ENCODE data around the gene MEIOB.
"Not testable (repeated sequence)": the region's sequence is repeated elsewhere in the genome, so short reads cannot be mapped to it uniquely, and the experiment has no call there.

MEIOB gene

GRCh38 chr16:1807626-1808025, 64.3 kb downstream of the MEIOB start:
- DNase-seq: no peak

GRCh38 chr16:1800701-1801100, 71.3 kb downstream of the MEIOB start:
- DNase-seq: no peak

DNA sequence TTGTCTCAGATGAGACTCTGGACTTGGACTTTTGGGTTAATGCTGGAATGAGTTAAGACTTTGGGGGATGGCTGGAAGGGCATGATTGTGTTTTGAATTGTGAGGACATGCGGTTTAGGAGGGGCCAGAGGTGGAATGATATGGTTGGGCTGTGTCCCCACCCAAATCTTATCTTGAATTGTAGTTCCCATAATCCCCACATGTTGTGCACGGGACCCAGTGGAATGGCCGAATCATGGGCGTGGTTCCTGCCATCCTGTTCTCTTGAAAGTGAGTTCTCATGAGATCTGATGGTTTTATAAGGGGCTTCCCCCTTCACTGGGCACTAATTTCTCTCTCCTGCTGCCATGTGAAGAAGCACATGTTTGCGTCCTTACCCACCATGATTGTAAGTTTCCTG, 72.7 kb downstream of the MEIOB start:
- not testable (repeated sequence) for DNase-seq

- no peak for DNase-seq
Observed at GRCh38 chr16:1794908-1795666, 76.9 kb downstream of the MEIOB start.

DNA sequence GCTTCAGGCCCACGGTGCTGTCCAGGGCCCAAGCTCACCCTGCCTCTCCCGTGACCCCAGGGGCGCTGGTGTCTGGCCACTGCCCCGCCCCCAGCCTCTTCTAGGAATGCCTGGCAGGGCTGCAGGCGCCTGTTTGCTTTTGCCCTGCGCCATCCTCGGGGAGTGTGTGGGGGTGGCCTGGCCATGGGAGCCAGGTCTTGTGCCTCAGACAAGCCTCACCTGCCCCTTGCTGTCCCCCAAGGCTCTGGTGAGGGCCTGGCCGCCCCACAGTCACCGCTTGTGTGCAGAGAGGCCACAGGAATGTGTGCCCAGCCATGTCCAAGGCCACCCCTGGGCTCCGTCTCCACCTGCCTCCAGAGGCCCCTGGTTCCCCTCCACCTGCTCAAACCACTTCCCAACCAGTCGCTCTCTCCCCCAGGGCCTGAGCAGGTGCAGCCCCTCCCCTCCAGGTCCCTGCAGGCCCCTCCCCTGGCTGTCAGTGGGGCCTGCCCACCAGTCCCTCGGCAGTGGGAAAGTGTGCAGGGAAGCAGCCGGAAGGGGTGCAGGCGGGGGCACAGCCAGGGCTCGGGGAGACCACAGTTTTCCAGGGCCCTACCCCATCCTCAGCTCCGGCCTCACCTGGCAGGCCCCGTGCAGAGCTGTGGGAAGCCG, 77.6 kb downstream of the MEIOB start:
- no peak for DNase-seq

DNA sequence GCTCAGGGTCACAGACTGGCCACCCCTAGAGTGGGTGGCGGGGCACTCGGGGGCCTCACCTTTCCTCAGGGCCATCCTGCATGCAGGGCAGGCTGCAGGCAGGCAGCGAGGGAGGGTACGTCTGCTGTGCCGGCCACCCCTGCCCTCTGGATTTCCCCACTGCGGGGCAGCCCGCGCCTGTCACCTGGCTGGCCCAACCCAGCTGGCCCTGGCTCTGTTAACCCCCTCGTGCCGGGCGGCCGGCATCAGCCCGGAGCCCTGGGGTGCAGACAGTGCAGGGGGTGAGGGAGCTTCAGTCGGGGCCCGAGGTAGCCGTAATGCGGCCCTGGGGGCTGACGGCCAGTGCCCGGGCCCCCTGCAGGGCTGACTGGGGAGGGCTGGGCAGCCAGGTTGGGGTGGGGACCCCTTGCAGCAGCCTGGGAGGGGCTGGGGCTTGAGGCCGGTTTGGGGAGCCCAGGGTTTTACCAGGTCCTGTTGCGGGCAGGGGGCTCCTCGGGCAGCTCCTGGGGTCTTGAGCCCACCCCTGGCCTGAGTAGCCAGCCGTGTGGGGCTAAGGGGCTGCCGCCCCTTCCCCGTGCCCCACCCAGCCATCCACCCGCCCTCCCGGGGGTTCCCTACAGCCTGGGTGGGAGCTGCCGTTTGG, 78.3 kb downstream of the MEIOB start, which contains the start of gene IGFALS:
Gene IGFALS (minus strand): TSS at position 128 of the 643 bp plus-strand sequence. CDS start 53 bp downstream, at position 75.
- no peak for DNase-seq

DNA sequence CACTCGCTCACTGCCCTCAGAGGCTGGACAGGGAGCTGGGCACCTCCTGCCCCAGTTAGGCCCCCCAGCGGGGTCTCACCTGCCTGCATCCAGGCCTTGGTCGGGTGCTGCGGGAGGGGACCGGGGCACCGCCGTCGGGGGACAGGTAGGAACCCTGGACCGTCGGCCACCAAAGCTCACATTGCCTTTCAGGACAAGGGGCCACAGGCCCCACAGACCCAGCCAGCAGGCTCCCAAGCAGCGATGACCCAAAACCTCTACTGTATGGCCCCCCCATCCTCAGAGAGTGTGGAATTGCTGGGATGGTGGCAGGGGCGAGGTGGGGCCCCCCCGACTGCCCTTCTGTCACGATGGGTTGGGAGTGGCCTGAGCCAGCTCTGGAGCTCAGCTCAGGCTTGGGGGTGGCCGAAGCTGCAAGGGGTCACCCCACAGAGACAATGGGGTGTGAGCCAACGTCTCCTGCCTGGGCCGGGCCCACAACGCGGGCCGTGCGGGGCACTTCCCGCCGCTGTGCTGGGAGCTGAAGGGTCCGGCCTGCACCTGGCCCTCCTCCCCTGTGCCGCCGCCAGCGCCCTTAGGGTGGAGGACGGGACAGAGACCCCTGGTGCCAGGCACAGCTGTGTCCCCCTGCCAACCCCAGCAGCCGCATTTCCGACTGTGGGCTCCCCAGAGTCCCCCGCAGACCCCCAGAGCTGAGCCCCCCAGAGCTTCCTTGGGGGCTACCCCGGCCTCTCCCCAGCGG, 79.0 kb downstream of the MEIOB start:
- DNase-seq: no peak

- no peak for DNase-seq
Observed at GRCh38 chr16:1791943-1792812, 79.8 kb downstream of the MEIOB start.

GRCh38 chr16:1791256-1791942, 80.6 kb downstream of the MEIOB start:
- DNase-seq: no peak

DNA sequence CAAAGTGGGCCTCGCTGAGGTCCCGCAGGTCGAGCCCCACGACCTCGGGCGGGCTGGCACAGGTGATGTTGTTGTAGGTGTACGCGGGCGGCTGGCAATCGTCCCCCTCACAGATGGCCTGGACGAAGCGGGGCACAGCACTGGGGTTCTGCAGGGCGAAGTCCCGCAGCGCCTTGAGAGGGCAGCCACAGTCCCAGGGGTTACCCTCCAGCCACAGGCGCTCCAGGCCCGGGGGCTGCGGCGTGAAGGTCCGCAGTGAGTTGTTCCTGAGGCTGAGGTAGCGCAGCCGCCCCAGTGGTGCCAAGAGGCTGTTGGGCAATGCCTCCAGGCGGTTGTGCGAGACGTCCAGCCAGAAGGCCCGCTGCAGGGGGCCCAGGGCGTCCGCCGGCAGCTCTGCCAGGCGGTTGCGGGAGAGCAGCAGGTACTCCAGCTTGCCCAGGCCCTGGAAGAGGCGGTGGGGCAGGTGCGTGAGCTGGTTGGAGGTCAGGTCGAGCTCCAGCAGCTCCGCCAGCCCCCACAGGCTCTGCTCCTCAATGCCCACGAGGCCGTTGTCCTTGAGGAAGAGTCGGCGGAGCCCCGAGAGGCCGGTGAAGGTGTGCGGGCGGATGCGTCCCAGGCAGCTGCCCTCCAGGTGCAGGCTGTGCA, 81.2 kb downstream of the MEIOB start:
- DNase-seq: no peak

- DNase-seq: no peak
Observed at GRCh38 chr16:1790261-1790610, 81.7 kb downstream of the MEIOB start.

DNA sequence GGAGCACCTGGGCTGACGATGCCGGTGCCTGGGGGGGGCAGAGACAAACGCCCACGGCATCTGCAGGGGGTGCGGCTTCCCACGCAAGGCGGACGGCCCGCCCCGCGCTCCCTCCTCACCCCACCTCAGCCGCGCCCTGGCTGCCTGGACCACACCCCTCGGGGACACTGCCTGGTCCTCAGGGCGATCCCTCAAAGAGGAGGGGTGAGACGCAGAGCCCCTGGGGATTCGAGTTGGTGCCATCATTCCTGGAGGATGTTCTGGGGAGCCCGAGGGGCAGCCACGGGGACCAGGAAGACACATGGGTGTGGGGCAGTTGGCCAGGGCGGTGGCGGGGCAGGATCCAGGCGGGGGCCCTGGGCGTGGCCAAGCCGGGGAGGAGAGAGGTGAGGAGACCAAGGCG, 82.3 kb downstream of the MEIOB start:
- no peak for DNase-seq

DNA sequence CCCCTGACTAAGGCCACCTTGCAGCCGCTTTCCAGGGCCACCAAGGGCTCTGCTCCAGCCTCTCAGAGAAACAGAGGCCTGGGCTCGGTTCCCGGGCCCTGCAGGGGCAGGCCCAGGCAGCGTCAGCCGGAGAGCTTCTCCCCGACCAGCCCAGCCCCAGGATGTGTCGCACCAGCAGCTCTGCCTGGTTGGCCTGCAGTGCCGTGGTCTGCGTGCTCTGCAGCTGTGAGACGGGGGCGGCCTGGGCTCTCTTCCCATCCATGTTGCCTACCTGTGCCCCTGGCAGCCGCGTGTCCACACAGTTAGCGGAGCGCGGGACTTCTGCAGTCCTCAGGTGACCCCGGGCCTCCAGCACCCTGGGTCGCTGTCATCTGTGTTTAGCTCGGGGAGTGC, 83.3 kb downstream of the MEIOB start:
- no peak for DNase-seq

DNA sequence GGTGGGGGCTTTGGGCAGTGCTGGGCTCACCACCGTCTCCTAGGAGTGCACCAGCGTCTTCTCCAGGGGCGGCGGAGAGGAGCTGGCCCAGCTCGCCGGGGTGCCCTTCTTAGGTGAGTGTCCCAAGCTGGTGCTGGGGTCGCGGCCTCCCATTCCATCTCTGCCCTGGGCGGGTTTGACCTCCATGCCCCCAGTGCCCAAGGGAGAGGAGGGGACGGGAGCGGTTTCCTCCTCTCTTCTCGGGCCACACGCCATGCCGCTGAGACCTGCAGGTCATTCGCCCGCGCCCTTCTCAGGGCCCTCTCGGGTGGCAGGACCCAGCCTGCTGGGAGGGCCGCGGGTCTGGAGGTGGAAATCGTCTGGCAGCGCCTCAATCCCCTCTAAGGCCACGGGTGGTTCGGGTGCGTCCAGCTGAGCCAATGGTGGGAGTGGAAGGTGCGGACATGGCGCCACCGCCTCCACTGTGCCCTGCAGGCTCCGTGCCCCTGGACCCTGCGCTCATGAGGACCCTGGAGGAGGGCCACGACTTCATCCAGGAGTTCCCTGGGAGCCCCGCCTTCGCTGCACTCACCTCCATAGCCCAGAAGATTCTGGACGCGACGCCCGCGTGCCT, 83.8 kb downstream of the MEIOB start:
- no peak for DNase-seq

- DNase-seq: no peak
Observed at GRCh38 chr16:1787322-1788094, 84.5 kb downstream of the MEIOB start.

GRCh38 chr16:1787056-1787321, 85.0 kb downstream of the MEIOB start:
- no peak for DNase-seq

- DNase-seq: no peak
Observed at GRCh38 chr16:1786242-1787055, 85.5 kb downstream of the MEIOB start.

DNA sequence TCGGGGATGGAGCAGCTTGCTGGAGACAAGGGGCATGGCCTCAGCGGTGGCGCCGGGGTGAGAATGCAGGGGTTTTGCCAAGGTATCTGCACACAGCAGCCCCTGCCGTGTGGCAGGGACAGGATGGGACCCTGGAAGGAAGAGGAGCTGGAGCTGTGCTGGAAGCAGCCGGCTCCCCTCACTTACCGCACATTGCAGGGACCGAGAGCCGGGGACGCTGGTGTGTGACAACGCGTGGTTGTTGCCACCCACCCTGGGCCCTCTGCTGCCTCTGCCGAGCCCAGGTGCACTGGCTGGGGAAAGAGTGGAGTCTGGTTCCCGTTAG, 86.2 kb downstream of the MEIOB start:
- DNase-seq: no peak
